Measurements from ENCODE around the gene CYFIP1. TPM values are rescaled to one million over a fixed set of nuclear protein-coding genes. Genes with fewer than 3 reads are reported as not detected.

CYFIP1 gene
- total and polyA plus RNA-seq, 10 of the 15 experiments (the other 5 are each of a cell fraction or from before 2014, with no cell fraction given), result 3.5 to 46.2 (median 28.3) TPM

- ChIA-PET CTCF (interaction anchor here (0.6 kb wide), 1 partner anchor 29 kb away, joined by 3 read pairs; no protein-coding TSS in a partner anchor), POLR2A (no interaction called here), RAD21 (ENCODE audit: unreplicated experiment) (no interaction called here), SMC1A (ENCODE audit: uncharacterized antibody, unreplicated experiment) (interaction anchor here (1.0 kb wide), 1 partner anchor 31 kb away, joined by 3 read pairs; no protein-coding TSS in a partner anchor)
- Histone ChIP-seq H3K9me3 (replicated peaks; ENCODE audit: control insufficient read depth, insufficient read depth, low read length) (no peaks in the 10 kb centered on the region), H3K36me3 (ENCODE audit: control insufficient read depth in 2 of 2, insufficient read depth in 2 of 2, low read length in 1 of 2) (peaks cover 8 to 10% of the 10 kb centered on the region in 2 experiments; a peak in 3 of 4 replicates), H3K27ac (ENCODE audit: control insufficient read depth, insufficient read depth) (no peak overlapping the region), H2AFZ (ENCODE audit: control insufficient read depth, low read depth, low read length) (no peak overlapping the region), H3K4me3 (no peak overlapping the region), H3K4me2 (ENCODE audit: control insufficient read depth, insufficient read depth) (no peak overlapping the region), H3K79me2 (ENCODE audit: control insufficient read depth, insufficient read depth, low read length) (no peaks in the 10 kb centered on the region), H3K4me1 (ENCODE audit: control insufficient read depth, insufficient read depth, low read length) (no peaks in the 10 kb centered on the region), H3K9ac (ENCODE audit: control insufficient read depth, insufficient read depth, low read length) (no peak overlapping the region), H3K27me3 (replicated peaks in 1 of 2; ENCODE audit: control insufficient read depth in 2 of 2, insufficient read depth in 2 of 2, low read length in 1 of 2) (no peaks in the 10 kb centered on the region), H4K20me1 (ENCODE audit: control insufficient read depth, insufficient read depth) (no peaks in the 10 kb centered on the region)
- intact Hi-C loops (cut with micrococcal nuclease; ENCODE audit: unreplicated experiment) (no loop called here), in situ Hi-C loops (cut with MboI) (no loop called here)
- DNase-seq (ENCODE audit: low read depth, low spot score), result no peak
- no peak for TF ChIP-seq ZNF592 (IDR thresholded peaks at IDR 0.05)
- FAIRE-seq, result no peak
- BruUV-seq (replicated peaks), result no TSS peak
- WGBS (ENCODE audit: insufficient coverage, insufficient replicate concordance, low lambda C conversion rate, missing lambda C conversion rate), result 35% methylated on average over 1 of the region's 1 CpG
- ATAC-seq, result no peak
These were observed 148.7 kb downstream of the CYFIP1 start for GRCh38 chr15:22831473-22831872.

GRCh38 chr15:22827125-22827524, 153.0 kb downstream of the CYFIP1 start:
- no peak overlapping the region for H3K4me3 ChIP-seq
- H3K9ac ChIP-seq (ENCODE audit: control insufficient read depth, insufficient read depth, low read length), result no peak overlapping the region
- FAIRE-seq (no peak), DNase-seq (ENCODE audit: low read depth, low spot score) (no peak), ATAC-seq (no peak)
- H4K20me1 ChIP-seq (ENCODE audit: control insufficient read depth, insufficient read depth), result no peaks in the 10 kb centered on the region
- ChIA-PET CTCF (interaction anchor here (0.7 to 1.0 kb wide), 2 partner anchors 10 to 39 kb away, joined by 3 to 4 read pairs; no protein-coding TSS in a partner anchor), POLR2A (no interaction called here), SMC1A (ENCODE audit: uncharacterized antibody, unreplicated experiment) (interaction anchor here (1.5 to 2.3 kb wide), 2 partner anchors 10 to 15 kb away, joined by 3 to 6 read pairs; no protein-coding TSS in a partner anchor), RAD21 (ENCODE audit: unreplicated experiment) (no interaction called here)
- H3K9me3 ChIP-seq (replicated peaks; ENCODE audit: control insufficient read depth, insufficient read depth, low read length), result no peaks in the 10 kb centered on the region
- H3K4me1 ChIP-seq (ENCODE audit: control insufficient read depth, insufficient read depth, low read length), result no peaks in the 10 kb centered on the region
- no peaks in the 10 kb centered on the region for H3K79me2 ChIP-seq (ENCODE audit: control insufficient read depth, insufficient read depth, low read length)
- no peak overlapping the region for H2AFZ ChIP-seq (ENCODE audit: control insufficient read depth, low read depth, low read length)
- no peak overlapping the region for H3K4me2 ChIP-seq (ENCODE audit: control insufficient read depth, insufficient read depth)
- 50% methylated on average over 1 of the region's 1 CpG for WGBS (ENCODE audit: insufficient coverage, insufficient replicate concordance, low lambda C conversion rate, missing lambda C conversion rate)
- intact Hi-C loops (cut with micrococcal nuclease; ENCODE audit: unreplicated experiment), result no loop called here
- peaks cover 15 to 17% of the 10 kb centered on the region in 2 experiments; a peak in 3 of 4 replicates for H3K36me3 ChIP-seq (ENCODE audit: control insufficient read depth in 2 of 2, insufficient read depth in 2 of 2, low read length in 1 of 2)
- H3K27ac ChIP-seq (ENCODE audit: control insufficient read depth, insufficient read depth), result no peak overlapping the region
- in situ Hi-C loops (cut with MboI), result no loop called here
- no TSS peak for BruUV-seq (replicated peaks)
- H3K27me3 ChIP-seq (replicated peaks in 1 of 2; ENCODE audit: control insufficient read depth in 2 of 2, insufficient read depth in 2 of 2, low read length in 1 of 2), result no peaks in the 10 kb centered on the region
- TF ChIP-seq ZNF687 (IDR thresholded peaks at IDR 0.05) (no peak), HCFC1 (IDR thresholded peaks at IDR 0.05; ENCODE audit: low read length) (no peak), E2F4 (IDR thresholded peaks at IDR 0.05; ENCODE audit: low read depth, low read length) (no peak), SP1 (IDR thresholded peaks at IDR 0.05; ENCODE audit: low read depth, low read length) (no peak), JUND (IDR thresholded peaks at IDR 0.05; ENCODE audit: low read depth, low read length) (no peak), TARDBP (IDR thresholded peaks at IDR 0.05; ENCODE audit: borderline replicate concordance) (no peak), CBFB (IDR thresholded peaks at IDR 0.05; ENCODE audit: low read depth) (no peak)

Measured in GM12878 (cell line).